Left forelimb (tissue), 1 donor: Measurements from ENCODE around the gene CYP11A1.

ENCODE experiments used
- DNase-seq: peaks from one replicate; pipeline ENCODE4 v3.0.0-alpha.2; 2018; ENCODE audit warnings: low spot score

The CYP11A1 gene

GRCh38 chr15:74388363-74388951, 21.0 kb upstream of the CYP11A1 start:
- DNase-seq: no peak

- DNase-seq: no peak
These were observed 20.3 kb upstream of the CYP11A1 start for GRCh38 chr15:74387621-74388362.

- DNase-seq: no peak
These were observed 19.7 kb upstream of the CYP11A1 start for GRCh38 chr15:74387141-74387541.

GRCh38 chr15:74386496-74387140, 19.2 kb upstream of the CYP11A1 start:
- DNase-seq: no peak

GRCh38 chr15:74385733-74386132, 18.3 kb upstream of the CYP11A1 start:
- DNase-seq: no peak

GRCh38 chr15:74384881-74385643, 17.6 kb upstream of the CYP11A1 start:
- DNase-seq: no peak

GRCh38 chr15:74384566-74384880, 17.1 kb upstream of the CYP11A1 start:
- no peak for DNase-seq

GRCh38 chr15:74383695-74384565, 16.5 kb upstream of the CYP11A1 start:
- no peak for DNase-seq

GRCh38 chr15:74383286-74383685, 15.8 kb upstream of the CYP11A1 start:
- DNase-seq: no peak

GRCh38 chr15:74382004-74382816, 14.8 kb upstream of the CYP11A1 start:
- peak; percentile 91 for DNase-seq

- DNase-seq: no peak
These were observed 14.0 kb upstream of the CYP11A1 start for GRCh38 chr15:74381481-74381880.

GRCh38 chr15:74381190-74381453, 13.7 kb upstream of the CYP11A1 start:
- DNase-seq: no peak

GRCh38 chr15:74380361-74381189, 13.1 kb upstream of the CYP11A1 start:
- no peak for DNase-seq

- no peak for DNase-seq
These were observed 11.4 kb upstream of the CYP11A1 start for GRCh38 chr15:74378848-74379247.

- peak; percentile 53 for DNase-seq
These were observed 10.7 kb upstream of the CYP11A1 start for GRCh38 chr15:74377831-74378766.

- peak; percentile 64 for DNase-seq
These were observed 9.6 kb upstream of the CYP11A1 start for GRCh38 chr15:74376825-74377581.

- DNase-seq: peak; percentile 34
These were observed 8.8 kb upstream of the CYP11A1 start for GRCh38 chr15:74376226-74376625.

GRCh38 chr15:74375303-74375693, 7.9 kb upstream of the CYP11A1 start:
- DNase-seq: peak; percentile 78
